Jurkat, Clone E6-1 (cell line): Measurements from ENCODE around the gene SDF4.
"Not testable (repeated sequence)": the region's sequence is repeated elsewhere in the genome, so short reads cannot be mapped to it uniquely, and the experiment has no call there.

Source experiments
- DNase-seq: peaks from one replicate; pipeline ENCODE4 v3.0.0-alpha.2; 2011; ENCODE audit warnings: low read depth, low spot score
- H3K4me3 ChIP-seq: 2 replicates; pipeline ENCODE4 v1.5.1; 2011; ENCODE audit warnings: mild to moderate bottlenecking, low read length, control low read depth, moderate library complexity

Gene SDF4

DNA sequence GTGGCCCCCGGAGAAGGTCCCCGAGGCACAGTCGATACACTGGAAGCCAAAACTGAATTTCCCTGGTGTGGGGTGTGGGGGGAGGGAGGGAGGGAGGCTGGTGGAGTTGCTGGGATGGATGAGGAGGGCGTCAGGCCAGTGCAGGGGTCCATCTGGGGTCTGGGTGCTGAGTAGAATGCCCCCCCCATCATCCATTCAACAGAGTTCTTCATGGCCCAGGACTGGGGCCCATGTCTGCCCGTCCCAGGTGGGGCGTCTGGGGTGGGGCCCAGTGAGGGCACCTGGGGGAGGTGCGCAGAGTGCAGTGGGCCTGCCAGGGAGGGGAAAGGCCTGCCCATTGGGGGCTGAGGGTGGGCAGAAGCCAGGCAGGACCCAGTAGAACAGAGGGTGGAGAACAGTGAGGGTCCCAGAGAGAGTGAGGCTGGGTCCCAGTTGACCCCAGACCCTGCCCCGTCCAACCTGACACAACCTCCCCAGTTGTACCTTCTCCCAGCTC, 27.3 kb downstream of the SDF4 start:
- DNase-seq = no peak

DNA sequence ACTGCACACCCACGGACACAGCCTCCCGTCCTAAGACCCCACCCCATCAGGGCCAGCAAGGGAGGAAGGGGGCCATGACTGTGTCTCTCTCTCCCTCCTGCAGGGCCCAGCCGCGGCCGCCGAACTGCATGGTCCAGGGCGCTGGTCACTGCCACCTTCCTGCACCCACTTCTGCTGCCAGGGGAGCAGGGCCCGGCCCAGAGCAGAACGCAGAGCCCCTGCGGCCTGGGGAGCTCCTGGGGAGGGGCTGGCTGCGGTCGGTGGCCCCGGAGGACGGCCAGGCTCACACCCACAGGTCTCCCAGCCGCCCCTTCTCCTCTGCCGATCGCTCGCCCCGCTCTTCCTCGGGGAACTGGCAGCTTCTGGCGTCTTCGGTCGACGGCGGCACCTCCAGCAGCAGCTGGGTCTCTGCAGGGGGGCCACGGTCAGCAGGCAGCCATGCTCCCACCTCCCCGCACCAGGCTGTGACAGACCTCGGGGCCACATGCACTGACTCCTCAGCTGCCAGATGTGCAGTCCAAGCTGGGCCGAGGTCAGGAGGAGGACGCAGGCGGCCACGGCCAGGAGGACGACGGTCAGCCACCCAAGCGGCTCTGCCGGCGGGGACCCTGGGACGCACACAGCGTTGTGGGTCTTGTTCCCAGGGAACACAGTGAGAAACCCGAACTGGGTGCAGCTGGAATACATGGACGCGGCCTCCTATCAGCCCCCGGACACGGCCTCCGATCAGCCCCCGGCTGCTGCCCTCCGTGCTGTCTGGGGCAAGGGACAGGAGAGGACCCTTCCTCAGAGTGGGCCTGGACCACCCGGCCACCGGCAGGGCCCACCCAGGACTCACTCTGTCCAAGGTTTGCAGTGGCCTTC, 28.0 kb downstream of the SDF4 start:
- no peak for DNase-seq
- no peak overlapping the region for H3K4me3 ChIP-seq

More for the DNA sequence above, 27.3 kb downstream of the SDF4 start:
- H3K4me3 ChIP-seq = no peak overlapping the region

DNA sequence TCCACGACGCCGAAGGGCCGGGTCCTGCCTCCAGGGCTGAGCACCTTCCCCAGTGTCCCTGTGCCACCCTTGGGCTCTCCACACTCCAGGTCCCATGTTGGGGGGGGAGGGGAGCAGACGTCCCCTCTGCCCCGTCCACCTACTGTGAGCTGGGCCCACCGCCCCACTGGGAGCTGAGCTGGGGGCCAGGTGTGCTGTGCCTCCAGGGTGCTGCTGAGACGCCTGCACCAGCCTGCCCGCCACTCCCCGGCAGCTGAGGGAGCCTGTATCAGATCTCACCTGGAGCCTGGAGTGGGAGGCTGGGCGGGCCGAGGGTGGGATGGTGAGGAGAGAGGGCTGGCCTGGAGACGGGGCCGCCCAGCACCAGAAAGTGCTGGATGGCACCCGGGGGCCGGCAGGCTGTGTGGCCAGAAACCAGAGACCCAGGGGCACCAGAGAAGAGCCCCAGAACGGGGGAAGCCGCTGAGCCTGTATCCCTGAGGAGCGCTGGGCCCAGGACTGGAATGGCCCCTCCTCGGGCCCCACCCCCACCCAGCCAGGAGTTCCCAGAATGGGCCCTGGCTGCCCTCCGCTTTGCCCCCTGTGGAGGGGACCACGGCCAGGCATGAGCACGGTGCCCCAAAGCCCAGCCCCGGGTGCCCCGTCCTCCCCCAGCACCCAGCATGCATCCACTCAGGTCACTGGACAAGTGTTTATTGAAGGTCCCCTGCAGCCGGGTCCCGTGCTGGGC, 28.8 kb downstream of the SDF4 start:
- no peak for DNase-seq
- H3K4me3 ChIP-seq = no peak overlapping the region

DNA sequence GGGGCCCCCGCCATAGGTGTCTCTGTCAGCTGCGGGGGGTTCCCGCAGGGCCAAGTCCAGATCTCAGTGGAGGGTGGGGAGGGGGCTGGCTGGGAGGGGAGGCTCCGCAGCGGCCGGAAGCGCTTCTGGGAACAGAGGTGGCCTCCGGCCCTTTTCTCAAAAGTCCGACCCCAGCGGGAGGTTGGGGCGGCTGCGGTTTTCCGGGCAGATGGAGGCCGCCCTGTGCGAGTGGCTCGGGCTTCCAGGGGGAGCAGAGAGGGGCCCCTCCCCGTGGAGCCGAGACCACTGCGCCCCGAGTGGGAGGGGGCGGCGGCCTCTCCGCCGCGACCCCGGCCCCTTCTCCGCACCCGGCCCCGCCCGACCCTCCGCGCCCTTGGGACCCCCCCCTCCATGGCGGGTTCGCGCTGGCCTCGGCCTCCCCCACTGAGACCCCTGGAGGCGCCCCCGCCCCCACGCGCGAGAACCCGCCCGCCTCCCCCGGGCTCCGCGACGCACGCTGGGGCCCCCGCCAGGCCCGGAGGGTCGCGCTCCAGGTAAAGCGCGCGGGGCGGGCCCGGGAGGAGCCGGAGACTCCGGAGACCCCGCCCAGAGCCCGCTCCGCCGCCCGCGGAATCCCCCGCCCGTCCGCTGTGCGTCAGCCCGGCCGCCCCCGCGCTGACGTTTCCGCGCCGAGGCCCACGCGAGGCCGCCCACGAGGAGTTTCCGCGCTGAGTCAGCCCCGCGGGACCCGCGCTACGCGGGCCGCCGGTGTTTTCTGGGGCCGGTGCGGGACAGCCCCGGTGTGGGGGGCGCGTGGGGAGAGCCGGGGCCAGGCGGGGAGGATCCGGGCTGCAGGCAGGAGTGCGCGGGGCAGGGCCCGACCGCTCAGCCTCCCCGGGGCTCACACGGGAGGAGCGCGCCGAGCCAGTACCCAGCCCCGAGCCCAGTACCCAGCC, 30.7 kb downstream of the SDF4 start:
- H3K4me3 ChIP-seq = no peak overlapping the region; the same call in 1 of the 2 replicates
- no peak for DNase-seq

DNA sequence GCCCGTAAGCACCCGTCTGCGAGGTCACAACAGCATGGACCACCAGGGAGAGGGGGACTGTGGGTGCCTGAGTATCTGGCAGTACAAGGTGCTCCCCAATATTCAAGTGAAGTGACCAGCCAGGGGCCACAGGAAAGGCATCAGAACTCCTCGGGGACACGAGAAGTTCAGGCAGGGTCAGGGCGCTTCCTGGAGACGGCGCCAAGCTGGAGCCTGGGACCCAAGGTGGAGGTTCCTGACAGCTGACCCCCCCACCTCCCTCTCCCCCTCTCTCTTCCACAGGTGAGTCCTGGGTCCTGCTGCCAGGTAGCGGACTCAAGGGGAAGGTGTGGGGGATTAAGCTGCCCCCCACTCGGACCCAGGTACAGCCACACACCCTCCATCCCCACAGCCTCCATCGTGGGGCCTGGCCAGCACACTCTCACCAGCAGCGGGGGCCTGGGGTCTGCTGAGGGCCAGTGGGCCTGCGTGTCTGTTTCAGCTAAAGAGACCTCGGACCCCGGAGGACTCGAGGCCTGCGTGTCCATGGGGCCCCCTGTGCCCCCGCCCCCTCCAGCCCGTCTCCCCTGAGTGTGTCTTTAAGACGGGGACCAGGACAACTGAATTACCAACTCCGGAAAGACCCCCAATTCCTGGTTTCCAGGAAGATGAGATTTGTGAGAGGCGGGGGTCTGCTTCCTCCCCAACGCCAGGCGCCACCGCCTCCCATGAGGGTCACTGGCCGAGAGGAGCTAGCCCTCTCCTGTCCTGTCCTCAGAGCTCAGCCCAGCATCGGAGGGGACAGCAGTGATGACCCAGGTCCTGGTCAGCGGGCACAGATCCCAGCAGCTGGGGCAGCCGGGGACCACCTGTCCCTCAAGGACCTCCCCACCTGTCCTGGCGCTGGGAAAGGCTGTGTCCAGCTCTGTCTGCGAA, 31.6 kb downstream of the SDF4 start:
- no peak for DNase-seq
- no peak overlapping the region for H3K4me3 ChIP-seq

DNA sequence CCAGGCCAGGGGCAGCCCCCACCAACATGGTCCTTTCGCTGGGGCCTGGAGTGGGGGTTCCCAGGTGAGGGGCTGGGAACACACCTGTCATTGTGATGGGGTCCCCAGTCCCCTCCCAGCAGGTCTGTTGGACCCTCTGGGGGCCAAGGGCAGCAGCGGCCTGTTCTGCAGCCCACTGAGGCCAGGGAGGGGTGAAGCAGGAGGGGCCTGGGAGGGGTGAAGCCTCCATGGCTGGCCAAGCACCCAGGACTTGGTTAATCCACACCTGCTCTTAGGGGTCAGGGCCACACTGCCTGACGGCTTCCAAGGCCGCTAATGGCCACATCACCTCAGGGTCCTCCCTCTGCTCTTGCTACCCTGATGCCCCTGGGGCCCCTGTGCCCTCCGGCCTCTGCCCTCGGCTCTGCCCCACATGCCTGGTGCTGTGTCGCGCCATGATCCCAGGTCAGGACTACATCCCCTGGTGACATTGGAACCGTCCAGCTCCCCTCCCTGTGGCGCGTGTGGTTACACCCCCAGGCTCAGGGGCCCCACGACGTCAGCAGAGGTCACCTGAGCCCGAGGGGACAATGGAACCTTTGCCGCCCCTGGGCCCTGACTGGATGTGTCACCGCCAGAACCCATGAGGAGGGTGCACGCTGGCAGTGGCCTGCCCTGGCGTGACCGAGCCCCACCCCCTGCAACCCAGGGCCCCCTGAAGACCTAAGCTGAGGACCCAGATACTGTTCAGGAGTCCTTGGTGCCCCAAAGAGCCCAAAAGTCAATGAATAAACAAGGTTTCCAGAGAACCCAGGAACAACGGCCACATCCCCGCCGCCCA, 32.5 kb downstream of the SDF4 start:
- H3K4me3 ChIP-seq = no peak overlapping the region
- no peak for DNase-seq

DNA sequence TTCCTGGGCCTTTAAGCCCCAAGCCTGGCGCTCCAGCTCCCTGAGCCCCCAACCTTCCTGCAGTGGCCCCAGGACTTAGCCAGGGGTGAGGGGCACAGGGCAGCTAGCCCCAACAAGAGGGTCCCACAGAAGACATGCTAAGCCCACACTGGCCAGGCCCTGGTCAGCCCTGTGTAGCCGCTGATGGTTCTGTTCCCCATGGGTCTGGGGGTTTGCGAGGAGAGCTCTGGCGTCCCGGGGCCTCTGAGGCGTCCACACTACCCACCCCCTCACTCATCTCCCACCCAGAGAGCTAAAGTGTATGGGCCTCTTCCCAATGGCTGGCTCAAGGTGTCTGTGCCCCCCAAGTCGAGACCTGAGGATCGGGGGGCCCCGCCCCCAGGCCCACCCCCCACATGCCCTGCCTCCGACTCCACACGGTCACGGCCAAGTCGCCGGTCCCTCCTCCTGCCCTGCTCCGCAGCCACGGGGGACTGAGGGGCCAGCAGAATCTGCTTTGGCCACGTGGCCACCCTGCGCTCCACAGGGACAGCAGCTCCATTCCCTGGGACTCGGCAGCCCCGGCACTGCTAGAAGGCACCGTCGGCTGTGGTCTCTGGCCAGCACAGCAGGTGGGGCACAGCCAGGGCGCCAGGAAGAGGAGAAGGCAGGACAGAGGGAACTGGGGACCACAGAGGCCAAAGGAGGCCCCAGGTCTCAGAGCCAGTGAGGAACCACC, 33.2 kb downstream of the SDF4 start:
- no peak for DNase-seq
- H3K4me3 ChIP-seq = no peak overlapping the region

DNA sequence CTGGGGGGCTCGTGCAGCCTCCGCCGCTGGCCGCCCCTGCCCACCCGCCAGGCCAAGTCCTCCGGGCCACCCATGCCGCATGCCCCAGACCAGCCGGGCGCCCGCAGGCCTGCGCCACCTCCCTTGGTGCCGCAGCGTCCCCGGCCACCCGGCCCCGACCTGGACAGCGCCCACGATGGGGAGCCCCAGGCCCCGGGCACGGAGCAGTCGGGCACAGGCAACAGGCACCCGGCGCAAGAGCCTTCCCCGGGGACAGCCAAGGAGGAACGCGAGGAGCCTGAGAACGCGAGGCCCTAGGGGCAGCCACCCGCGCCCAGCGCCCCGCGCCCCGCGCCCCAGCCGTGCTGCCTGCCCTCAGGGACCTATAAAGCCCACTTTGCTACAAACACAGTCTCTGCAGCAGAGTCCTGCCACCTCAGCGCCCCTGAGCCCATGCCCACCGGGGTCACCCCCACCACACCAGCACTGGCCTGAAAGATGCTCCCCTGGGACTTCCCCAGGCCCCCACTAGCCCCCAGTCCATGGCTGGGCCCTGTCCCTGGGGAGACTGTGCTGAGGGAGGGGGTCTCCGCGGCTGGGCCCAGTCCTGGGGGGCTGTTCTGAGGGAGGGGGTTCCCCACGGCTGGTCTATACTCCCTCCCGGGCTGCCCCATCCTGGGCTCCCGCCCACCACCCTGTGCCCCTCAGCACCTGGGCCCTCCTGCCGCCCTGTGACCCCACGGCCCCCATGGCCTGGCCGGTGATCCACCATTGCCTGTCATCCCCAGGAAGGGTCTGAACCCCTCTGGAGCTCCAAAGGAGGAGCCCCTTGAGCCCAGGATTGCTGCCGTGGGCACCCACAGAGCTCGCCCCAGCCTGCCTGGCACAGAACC, 34.0 kb downstream of the SDF4 start:
- no peak for DNase-seq
- H3K4me3 ChIP-seq = no peak overlapping the region

DNA sequence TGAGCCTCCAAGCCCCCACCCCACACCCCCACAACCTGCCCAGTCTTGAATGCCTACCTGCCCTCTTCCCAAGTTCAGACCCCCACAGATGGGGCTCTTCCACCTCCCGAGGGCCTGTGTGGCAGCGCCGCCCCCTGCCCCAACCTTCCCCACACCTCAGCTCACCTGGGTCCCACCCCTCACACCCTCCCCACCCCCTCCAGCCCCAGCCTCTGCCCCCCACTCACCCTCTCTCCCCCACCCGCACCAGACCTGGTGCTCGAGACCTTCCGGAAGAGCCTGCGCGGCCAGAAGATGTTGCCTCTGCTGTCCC, 34.7 kb downstream of the SDF4 start:
- DNase-seq = no peak
- H3K4me3 ChIP-seq = no peak overlapping the region

DNA sequence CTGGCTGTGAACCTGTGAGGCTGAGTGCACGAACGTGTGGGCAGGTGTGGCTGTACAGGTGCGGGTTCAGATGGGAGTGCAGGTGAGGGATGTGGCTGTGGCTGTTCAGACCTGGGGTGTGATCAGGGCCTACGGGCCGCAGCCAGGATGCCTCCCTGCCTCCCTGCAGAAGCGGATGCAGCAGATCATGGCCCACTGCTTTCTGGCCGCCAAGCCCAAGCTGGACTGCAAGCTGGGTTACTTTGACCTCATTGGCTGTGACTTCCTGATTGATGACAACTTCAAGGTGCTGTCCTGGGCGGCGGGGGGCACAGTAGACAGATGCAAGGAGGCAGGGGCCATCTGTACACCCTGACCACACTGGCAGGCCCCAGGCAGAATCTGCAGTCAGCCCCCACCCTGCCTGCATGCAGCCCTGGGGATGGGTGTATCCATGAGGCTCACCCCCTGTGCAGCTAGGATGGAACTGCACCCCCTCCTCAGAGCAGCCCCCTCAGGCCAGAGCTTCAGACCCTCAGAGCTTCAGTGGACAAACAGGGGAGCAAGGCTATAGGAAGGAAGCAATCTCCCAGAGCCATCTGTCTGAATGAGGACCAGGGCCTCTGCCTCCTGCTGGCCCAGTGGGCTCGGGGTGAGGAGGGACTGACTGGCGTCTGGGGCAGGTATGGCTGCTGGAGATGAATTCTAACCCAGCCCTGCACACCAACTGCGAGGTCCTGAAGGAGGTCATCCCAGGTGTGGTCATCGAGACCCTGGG, 35.2 kb downstream of the SDF4 start:
- DNase-seq = no peak
- H3K4me3 ChIP-seq = no peak overlapping the region

DNA sequence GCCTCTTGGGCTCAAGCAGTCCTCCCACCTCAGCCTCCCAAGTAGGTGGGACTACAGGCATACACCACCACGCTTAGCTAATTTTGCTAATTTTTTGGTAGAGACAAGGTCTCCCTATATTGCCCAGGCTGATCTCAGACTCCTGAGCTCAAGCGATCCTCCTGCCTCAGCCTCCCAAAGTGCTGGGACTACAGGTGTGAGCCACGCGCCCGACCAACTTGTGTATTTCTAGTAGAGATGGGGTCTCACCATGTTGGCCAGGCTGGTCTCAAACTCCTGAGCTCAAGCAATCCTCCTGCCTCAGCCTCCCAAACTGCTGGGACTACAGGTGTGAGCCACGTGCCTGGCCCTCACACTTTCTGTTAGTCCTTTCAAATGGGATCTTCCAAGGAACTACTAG, 36.1 kb downstream of the SDF4 start:
- not testable (repeated sequence) for DNase-seq, H3K4me3 ChIP-seq

DNA sequence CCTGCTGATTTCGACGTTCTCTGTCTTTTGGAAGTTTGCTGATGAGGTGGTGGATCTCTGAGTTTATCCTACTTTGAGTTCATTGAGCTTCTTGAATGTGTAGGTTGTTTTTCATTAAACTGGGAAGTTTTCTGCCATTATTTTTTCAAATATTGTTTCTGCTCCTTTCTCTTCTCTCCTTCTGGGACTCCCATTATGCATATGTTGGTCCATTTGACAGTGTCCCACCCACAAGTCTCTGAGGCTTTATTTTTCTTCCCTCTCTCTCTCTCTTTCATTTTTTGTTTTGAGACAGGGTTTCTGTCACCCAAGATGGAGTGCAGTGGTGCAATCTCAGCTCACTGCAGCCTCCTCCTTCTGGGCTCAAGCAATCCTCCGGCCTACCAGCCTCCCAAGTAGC, 37.1 kb downstream of the SDF4 start:
- no peak overlapping the region for H3K4me3 ChIP-seq
- no peak for DNase-seq

DNA sequence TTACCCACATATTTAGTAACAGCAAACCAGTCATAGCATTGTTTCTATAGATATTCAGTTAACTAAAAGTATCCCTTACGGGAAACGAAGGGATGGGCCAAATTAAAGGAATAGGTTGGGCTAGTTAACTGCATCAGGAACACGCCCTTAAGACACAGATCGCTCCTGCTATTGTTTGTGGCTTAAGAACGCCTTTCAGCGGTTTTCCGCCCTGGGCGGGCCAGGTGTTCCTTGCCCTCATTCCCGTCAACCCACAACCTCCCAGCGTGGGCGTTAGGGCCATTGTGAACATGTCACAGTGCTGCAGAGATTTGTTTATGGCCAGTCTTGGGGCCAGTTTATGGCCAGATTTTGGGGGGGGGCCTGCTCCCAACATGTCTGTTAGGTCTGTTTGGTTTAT, 40.1 kb downstream of the SDF4 start:
- DNase-seq = no peak
- H3K4me3 ChIP-seq = no peak overlapping the region

DNA sequence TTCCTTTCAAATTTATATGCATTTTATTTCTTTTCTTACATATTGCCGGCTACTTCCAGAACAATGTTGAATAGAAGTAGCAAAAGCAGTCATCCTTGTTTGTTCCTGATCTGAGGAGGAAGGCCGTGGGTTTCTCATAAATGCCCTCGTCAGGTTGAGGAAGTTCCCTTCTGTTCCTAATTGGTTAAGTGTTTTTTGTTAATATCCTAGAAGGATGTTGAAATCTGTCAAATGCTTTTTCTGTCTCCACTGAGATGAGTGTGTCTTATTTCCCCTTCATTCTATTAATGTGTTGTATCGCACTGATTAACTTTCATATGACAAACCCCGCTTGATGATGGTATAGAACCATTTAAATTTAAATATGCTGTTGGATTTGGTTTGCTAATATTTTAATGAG, 42.7 kb downstream of the SDF4 start:
- H3K4me3 ChIP-seq = no peak overlapping the region
- no peak for DNase-seq

DNA sequence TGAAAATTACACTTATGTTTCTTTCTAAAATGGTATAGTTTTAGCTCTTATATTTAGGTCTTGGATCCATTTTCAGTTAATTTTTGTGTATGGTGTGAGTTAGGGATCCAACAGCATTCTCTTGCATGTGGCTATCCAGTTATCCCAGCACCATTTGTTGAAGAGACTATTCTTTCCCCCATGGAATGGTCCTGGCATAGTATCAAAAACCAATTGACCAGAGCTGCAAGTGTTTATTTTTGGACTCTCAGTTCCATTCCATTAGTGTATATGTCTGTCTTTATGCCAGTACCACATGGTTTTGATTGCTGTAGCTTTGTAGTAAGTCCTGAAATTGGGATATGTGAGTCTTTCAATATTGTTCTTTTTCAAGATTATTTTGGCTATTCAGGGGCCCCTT, 43.9 kb downstream of the SDF4 start:
- no peak overlapping the region for H3K4me3 ChIP-seq
- no peak for DNase-seq
